GM03348 (cell line): ENCODE measurements around the gene RAPGEF1.

Source experiments
- DNase-seq: peaks from one replicate; pipeline ENCODE4 v3.0.0; 2012; ENCODE audit warnings: low spot score

Gene RAPGEF1

GRCh38 chr9:131603711-131604439 lies 136.0 kb downstream of the RAPGEF1 start:
- no peak for DNase-seq

- no peak for DNase-seq
Observed at GRCh38 chr9:131603199-131603598, 136.7 kb downstream of the RAPGEF1 start.

GRCh38 chr9:131601683-131602181 lies 138.1 kb downstream of the RAPGEF1 start:
- no peak for DNase-seq

GRCh38 chr9:131598121-131598520 lies 141.8 kb downstream of the RAPGEF1 start:
- DNase-seq, result no peak

GRCh38 chr9:131597246-131597645 lies 142.6 kb downstream of the RAPGEF1 start:
- DNase-seq, result no peak

GRCh38 chr9:131596430-131596743 lies 143.5 kb downstream of the RAPGEF1 start:
- no peak for DNase-seq

GRCh38 chr9:131595696-131596429 lies 144.0 kb downstream of the RAPGEF1 start:
- DNase-seq, result no peak

- no peak for DNase-seq
Observed at GRCh38 chr9:131594906-131595665, 144.8 kb downstream of the RAPGEF1 start.

- no peak for DNase-seq
Observed at GRCh38 chr9:131593936-131594665, 145.8 kb downstream of the RAPGEF1 start.

- no peak for DNase-seq
Observed at GRCh38 chr9:131593091-131593820, 146.6 kb downstream of the RAPGEF1 start.

GRCh38 chr9:131591845-131592208 lies 148.0 kb downstream of the RAPGEF1 start:
- no peak for DNase-seq

- DNase-seq, result peak; percentile 94
Observed at GRCh38 chr9:131590907-131591844, 148.7 kb downstream of the RAPGEF1 start.

GRCh38 chr9:131590449-131590848 lies 149.4 kb downstream of the RAPGEF1 start:
- DNase-seq, result no peak

GRCh38 chr9:131589993-131590392 lies 149.9 kb downstream of the RAPGEF1 start:
- DNase-seq, result no peak

GRCh38 chr9:131589124-131589711 lies 150.7 kb downstream of the RAPGEF1 start:
- DNase-seq, result no peak

GRCh38 chr9:131588396-131588795 lies 151.5 kb downstream of the RAPGEF1 start:
- DNase-seq, result no peak

- no peak for DNase-seq
Observed at GRCh38 chr9:131587906-131588305, 152.0 kb downstream of the RAPGEF1 start.

- no peak for DNase-seq
Observed at GRCh38 chr9:131587331-131587730, 152.5 kb downstream of the RAPGEF1 start.

- no peak for DNase-seq
Observed at GRCh38 chr9:131585375-131585774, 154.5 kb downstream of the RAPGEF1 start.

- no peak for DNase-seq
Observed at GRCh38 chr9:131584858-131585257, 155.0 kb downstream of the RAPGEF1 start.
